ENCODE measurements around the gene C20orf204. TPM values are rescaled to one million over a fixed set of nuclear protein-coding genes. Genes with fewer than 3 reads are reported as not detected.
A peak's percentile ranks its signal among the peaks of the same experiment; 100 is the strongest.

Gene C20orf204
- total RNA-seq, 4 donors from 2014 or later: 0.68 to 34.8 (median 1.4) TPM; not detected in 1

DNA sequence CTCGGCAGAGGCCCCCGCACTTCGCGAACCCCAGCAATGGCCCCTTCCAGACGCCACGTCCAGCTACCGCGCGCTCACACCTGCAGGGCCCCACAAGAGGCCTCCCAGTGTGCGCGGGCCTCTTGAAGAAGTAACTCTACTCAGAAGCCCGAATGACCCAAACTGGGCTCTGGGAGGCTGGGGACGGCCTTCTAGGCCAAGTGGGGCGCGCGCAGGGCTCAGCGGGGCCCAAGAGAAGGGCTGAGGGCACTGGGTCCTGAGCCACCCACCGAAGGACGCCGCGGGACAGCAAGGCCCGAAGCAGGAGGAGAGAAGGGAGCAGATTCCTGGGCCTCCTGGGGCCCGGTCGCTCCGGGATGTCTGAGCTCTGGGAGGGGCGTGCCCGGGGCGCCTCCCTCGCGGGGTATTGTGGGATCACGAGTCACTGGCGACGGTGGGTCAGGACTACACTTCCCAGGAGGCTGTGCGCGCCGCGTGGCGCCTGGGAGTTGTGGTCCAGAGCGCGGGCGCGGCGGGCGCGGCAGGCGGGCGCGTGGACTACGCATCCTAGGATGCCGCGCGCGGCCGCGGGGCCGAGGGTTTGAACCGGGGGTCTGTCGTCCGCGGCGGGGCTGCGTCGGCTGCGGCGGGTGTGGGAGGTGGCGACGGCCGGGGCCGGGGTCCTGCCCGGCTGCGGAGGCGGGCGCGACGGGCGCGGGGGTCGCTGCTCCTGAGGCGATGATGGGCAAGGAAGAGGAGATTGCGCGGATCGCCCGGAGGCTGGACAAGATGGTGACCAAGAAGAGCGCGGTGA, 26.8 kb downstream of the C20orf204 start, which contains the start of gene TCEA2:
Gene TCEA2, plus strand, starts transcription at position 603 of the 793 bp plus-strand sequence. Its CDS starts 115 bp downstream, at position 718.
- 18% methylated on average over 41 of the region's 85 CpGs; no CpG with 5 or more reads in 1 of the 2 donors for WGBS, 2 donors (ENCODE audit: low coverage in 1 of 2)
- peak within 1 kb of the TSS; percentile 76 to 88 (median 78) for H3K27ac ChIP-seq
- intact Hi-C loops (cut with DNase I; ENCODE audit: low total_unique reads) (no loop called here), in situ Hi-C loops (cut with MboI; ENCODE audit: low pct_ligation_motif_present in 1 of 4, low pct_unique_long_range_greater_than_20kb in 1 of 4, low sequenced_read_pairs in 3 of 4) (no loop called here)
- H3K36me3 ChIP-seq: no peaks in the 10 kb centered on the region
- TF ChIP-seq, protein P1, sequence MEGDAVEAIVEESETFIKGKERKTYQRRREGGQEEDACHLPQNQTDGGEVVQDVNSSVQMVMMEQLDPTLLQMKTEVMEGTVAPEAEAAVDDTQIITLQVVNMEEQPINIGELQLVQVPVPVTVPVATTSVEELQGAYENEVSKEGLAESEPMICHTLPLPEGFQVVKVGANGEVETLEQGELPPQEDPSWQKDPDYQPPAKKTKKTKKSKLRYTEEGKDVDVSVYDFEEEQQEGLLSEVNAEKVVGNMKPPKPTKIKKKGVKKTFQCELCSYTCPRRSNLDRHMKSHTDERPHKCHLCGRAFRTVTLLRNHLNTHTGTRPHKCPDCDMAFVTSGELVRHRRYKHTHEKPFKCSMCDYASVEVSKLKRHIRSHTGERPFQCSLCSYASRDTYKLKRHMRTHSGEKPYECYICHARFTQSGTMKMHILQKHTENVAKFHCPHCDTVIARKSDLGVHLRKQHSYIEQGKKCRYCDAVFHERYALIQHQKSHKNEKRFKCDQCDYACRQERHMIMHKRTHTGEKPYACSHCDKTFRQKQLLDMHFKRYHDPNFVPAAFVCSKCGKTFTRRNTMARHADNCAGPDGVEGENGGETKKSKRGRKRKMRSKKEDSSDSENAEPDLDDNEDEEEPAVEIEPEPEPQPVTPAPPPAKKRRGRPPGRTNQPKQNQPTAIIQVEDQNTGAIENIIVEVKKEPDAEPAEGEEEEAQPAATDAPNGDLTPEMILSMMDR (IDR thresholded peaks at IDR 0.05): no peak
- TF ChIP-seq POLR2A (IDR thresholded peaks at IDR 0.05) (peak; percentile 73), POLR2AphosphoS5 (IDR thresholded peaks at IDR 0.05) (peak; percentile 57 to 79 (median 67)), EP300 (IDR thresholded peaks at IDR 0.05; ENCODE audit: low read depth) (no peak)
- peak within 1 kb of the TSS; percentile 60 to 89 (median 72) for H3K4me3 ChIP-seq
- H3K27me3 ChIP-seq: peaks cover 4% of the 10 kb centered on the region
- H3K9me3 ChIP-seq: no peaks in the 10 kb centered on the region
- peak; percentile 97 for DNase-seq
- H3K4me1 ChIP-seq: peaks cover 13 to 27% (median 20%) of the 10 kb centered on the region in 4 donors

DNA sequence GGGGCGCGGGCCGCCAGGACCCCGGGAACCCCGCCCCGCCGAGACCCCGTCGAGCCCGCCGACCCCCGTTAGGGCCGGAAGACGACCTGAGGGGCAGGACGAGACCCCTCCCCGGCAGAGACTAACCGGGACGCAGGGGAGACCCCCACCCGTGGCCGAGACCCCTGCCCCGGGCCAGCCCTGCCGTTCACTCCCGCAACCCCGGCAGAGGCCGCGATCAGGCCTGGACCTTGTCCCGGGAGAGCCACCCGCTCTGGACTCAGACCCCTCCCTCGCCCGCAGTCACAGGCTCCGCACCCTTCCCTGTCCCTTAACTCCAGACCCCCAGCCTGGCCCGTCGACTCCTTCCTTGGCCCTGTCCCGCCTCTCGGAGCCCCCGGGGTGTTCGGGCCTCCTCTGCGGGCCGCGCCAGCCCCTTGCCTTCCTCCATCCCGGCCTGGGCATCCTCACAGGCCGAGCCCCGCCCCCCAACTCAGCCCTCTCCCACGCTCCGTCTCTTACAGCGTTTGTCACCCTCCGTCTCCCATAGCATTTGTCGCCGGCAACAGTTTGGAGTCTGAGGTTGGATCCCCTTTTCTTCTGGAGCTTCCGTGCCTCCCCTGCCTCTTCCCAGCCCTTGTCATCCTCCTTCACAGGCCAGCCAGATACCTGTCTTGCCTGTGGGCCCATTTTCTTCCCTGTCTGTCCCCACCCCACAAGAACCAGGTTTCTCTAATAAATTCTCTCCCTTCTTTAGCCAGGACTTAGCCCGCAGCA, 27.6 kb downstream of the C20orf204 start:
- peak; percentile 30 for DNase-seq
- Histone ChIP-seq H3K36me3 (no peaks in the 10 kb centered on the region), H3K9me3 (no peaks in the 10 kb centered on the region), H3K4me1 (peaks cover 13 to 26% (median 20%) of the 10 kb centered on the region in 4 donors), H3K27me3 (peaks cover 4% of the 10 kb centered on the region), H3K4me3 (peak overlapping the region; percentile 60 to 89 (median 72)), H3K27ac (peak overlapping the region; percentile 76 to 88 (median 78))
- 6 to 29% methylated on average over 6 to 46 of the region's 51 CpGs for WGBS, 2 donors (ENCODE audit: low coverage in 1 of 2)
- in situ Hi-C loops (cut with MboI; ENCODE audit: low pct_ligation_motif_present in 1 of 4, low pct_unique_long_range_greater_than_20kb in 1 of 4, low sequenced_read_pairs in 3 of 4) (no loop called here), intact Hi-C loops (cut with DNase I; ENCODE audit: low total_unique reads) (no loop called here)
- no peak for TF ChIP-seq EP300 (IDR thresholded peaks at IDR 0.05; ENCODE audit: low read depth)
- no peak for TF ChIP-seq POLR2A (IDR thresholded peaks at IDR 0.05)
- TF ChIP-seq, protein P1 (IDR thresholded peaks at IDR 0.05): no peak
- no peak for TF ChIP-seq POLR2AphosphoS5 (IDR thresholded peaks at IDR 0.05)

DNA sequence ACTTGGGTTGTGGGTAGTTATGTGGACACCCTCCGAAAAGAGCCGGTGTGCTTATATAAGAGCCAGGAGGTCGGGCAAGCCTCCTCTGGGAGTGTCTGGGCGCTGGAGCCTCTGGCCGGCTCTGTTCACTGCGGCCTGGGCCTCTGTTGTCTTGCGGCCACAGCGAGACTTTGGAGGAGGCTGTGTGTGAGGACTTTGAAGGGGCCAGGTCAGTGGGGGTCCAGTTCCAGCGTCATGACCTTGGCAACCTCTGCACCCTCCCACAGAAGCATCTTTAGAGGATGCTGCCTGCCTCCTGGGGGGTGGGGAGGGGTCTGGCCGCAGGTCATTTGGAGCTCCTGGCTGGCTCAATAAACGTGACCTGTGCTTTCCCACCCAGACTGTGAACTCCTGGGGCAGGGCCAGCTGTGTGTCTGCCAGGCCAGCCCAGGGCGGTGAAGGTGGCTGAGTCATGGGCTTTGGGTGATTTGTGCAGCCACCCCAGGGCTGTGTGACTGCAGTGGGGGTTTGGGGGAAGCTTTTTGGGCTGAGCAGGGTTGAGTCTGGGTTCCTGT, 28.2 kb downstream of the C20orf204 start:
- intact Hi-C loops (cut with DNase I; ENCODE audit: low total_unique reads): no loop called here
- peak overlapping the region in 1 of 4 donors; percentile 73 for H3K4me3 ChIP-seq
- H3K36me3 ChIP-seq: no peaks in the 10 kb centered on the region
- no peak for DNase-seq
- H3K27ac ChIP-seq: peak overlapping the region in 1 of 4 donors; percentile 88
- H3K27me3 ChIP-seq: peaks cover 4% of the 10 kb centered on the region
- no peak for TF ChIP-seq POLR2A (IDR thresholded peaks at IDR 0.05)
- TF ChIP-seq, protein P1 (IDR thresholded peaks at IDR 0.05): no peak
- TF ChIP-seq EP300 (IDR thresholded peaks at IDR 0.05; ENCODE audit: low read depth): no peak
- TF ChIP-seq POLR2AphosphoS5 (IDR thresholded peaks at IDR 0.05): no peak
- in situ Hi-C loops (cut with MboI; ENCODE audit: low pct_ligation_motif_present in 1 of 4, low pct_unique_long_range_greater_than_20kb in 1 of 4, low sequenced_read_pairs in 3 of 4): no loop called here
- 54% methylated on average over 12 of the region's 12 CpGs; no CpG with 5 or more reads in 1 of the 2 donors for WGBS, 2 donors (ENCODE audit: low coverage in 1 of 2)
- H3K4me1 ChIP-seq: peaks cover 13 to 26% (median 20%) of the 10 kb centered on the region in 4 donors
- H3K9me3 ChIP-seq: no peaks in the 10 kb centered on the region

Measured in transverse colon (tissue), 4 donors.